ENCODE data around the gene CFAP20DC.
"Not testable (repeated sequence)": the region's sequence is repeated elsewhere in the genome, so short reads cannot be mapped to it uniquely, and the experiment has no call there.

CFAP20DC gene

GRCh38 chr3:58979840-58980239 is 70.0 kb downstream of the CFAP20DC start:
- peaks cover 8% of the 10 kb centered on the region for H3K9me3 Mint-ChIP-seq
- H3K4me3 Mint-ChIP-seq, result no peak overlapping the region
- no peaks in the 10 kb centered on the region for H3K27me3 Mint-ChIP-seq (ENCODE audit: low read depth, poor library complexity)
- TF ChIP-seq CTCF (IDR thresholded peaks at IDR 0.05), result no peak
- H3K4me1 Mint-ChIP-seq, result no peaks in the 10 kb centered on the region
- no peak for DNase-seq
- H3K27ac Mint-ChIP-seq, result no peak overlapping the region
- no peaks in the 10 kb centered on the region for H3K36me3 Mint-ChIP-seq (ENCODE audit: low read depth)

- H3K4me1 Mint-ChIP-seq, result no peaks in the 10 kb centered on the region
- DNase-seq, result no peak
- no peak overlapping the region for H3K27ac Mint-ChIP-seq
- H3K27me3 Mint-ChIP-seq (ENCODE audit: low read depth, poor library complexity), result no peaks in the 10 kb centered on the region
- H3K9me3 Mint-ChIP-seq, result no peaks in the 10 kb centered on the region
- TF ChIP-seq CTCF (IDR thresholded peaks at IDR 0.05), result no peak
- H3K36me3 Mint-ChIP-seq (ENCODE audit: low read depth), result no peaks in the 10 kb centered on the region
- no peak overlapping the region for H3K4me3 Mint-ChIP-seq
These were observed 76.0 kb downstream of the CFAP20DC start for GRCh38 chr3:58973796-58974195.

- not testable (repeated sequence) for H3K27ac Mint-ChIP-seq; H3K27me3 Mint-ChIP-seq (ENCODE audit: low read depth, poor library complexity); H3K4me3 Mint-ChIP-seq; H3K4me1 Mint-ChIP-seq; H3K9me3 Mint-ChIP-seq; H3K36me3 Mint-ChIP-seq (ENCODE audit: low read depth); DNase-seq
These were observed 82.0 kb downstream of the CFAP20DC start for GRCh38 chr3:58967866-58968265.

- TF ChIP-seq CTCF (IDR thresholded peaks at IDR 0.05), result no peak
- Mint-ChIP-seq H3K4me3 (no peak overlapping the region), H3K27me3 (ENCODE audit: low read depth, poor library complexity) (no peaks in the 10 kb centered on the region), H3K9me3 (peaks cover 10% of the 10 kb centered on the region), H3K4me1 (peaks cover 5% of the 10 kb centered on the region), H3K36me3 (ENCODE audit: low read depth) (no peaks in the 10 kb centered on the region), H3K27ac (no peak overlapping the region)
- no peak for DNase-seq
These were observed 84.0 kb downstream of the CFAP20DC start for GRCh38 chr3:58965865-58966264.

- H3K27ac Mint-ChIP-seq, result no peak overlapping the region
- peaks cover 5% of the 10 kb centered on the region for H3K4me1 Mint-ChIP-seq
- TF ChIP-seq CTCF (IDR thresholded peaks at IDR 0.05), result no peak
- H3K36me3 Mint-ChIP-seq (ENCODE audit: low read depth), result no peaks in the 10 kb centered on the region
- no peak for DNase-seq
- H3K4me3 Mint-ChIP-seq, result no peak overlapping the region
- H3K27me3 Mint-ChIP-seq (ENCODE audit: low read depth, poor library complexity), result no peaks in the 10 kb centered on the region
- H3K9me3 Mint-ChIP-seq, result peaks cover 10% of the 10 kb centered on the region
These were observed 85.8 kb downstream of the CFAP20DC start for GRCh38 chr3:58963928-58964503.

GRCh38 chr3:58962816-58963215 is 87.0 kb downstream of the CFAP20DC start:
- no peak for DNase-seq
- H3K27ac Mint-ChIP-seq, result no peak overlapping the region
- no peak for TF ChIP-seq CTCF (IDR thresholded peaks at IDR 0.05)
- no peak overlapping the region for H3K4me3 Mint-ChIP-seq
- H3K36me3 Mint-ChIP-seq (ENCODE audit: low read depth), result no peaks in the 10 kb centered on the region
- no peaks in the 10 kb centered on the region for H3K27me3 Mint-ChIP-seq (ENCODE audit: low read depth, poor library complexity)
- H3K9me3 Mint-ChIP-seq, result peaks cover 2% of the 10 kb centered on the region
- peaks cover 5% of the 10 kb centered on the region for H3K4me1 Mint-ChIP-seq

Measured in nephron progenitor cell (in vitro differentiated cells).